Raji (cell line): ENCODE data around the gene AXL.

Source experiments
- POLR2A ChIP-seq: IDR thresholded peaks from 2 replicates; pipeline ENCODE4 v1.6.1; 2011; ENCODE audit warnings: low read depth, low read length, control low read depth; ENCODE audit not compliant: insufficient read depth

Gene AXL

DNA sequence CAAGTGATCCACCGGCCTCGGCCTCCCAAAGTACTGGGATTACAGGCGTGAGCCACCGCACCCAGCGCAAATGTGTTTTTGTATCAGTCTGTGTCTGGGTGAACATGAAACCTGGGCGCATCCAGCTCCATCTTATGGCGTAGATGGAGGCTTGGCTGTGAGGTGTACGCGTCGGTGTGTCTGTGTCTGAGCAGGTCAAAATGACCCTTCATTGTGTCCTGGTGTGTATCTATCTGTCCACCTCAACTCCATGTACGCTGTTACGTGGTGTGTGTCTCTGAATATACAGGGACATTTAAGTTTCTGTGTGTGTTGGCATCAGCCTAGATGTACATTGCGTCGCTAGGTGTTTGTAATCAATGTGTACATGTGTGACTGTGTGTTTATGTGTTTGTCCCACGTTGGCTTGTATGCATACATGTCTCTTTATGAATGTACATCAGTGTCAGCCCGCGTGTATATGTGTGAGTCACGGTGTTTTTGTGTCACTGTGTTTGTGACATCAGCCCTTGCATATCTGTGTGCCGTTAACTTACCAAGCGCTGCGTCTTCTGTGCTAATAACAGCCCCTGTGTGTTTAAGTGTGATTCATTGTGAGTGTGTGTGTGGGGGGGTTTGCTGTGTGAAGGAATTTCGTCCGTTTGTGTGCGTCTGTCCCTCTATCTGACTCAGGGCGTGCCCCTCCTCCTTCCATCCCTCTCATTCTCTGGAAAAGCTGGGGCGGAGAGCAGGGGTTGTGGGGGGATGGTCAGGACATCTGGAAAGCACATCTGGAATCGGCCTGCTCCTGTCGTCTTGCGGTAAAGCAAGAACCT, 6.4 kb downstream of the AXL start:
- TF ChIP-seq POLR2A = no peak

DNA sequence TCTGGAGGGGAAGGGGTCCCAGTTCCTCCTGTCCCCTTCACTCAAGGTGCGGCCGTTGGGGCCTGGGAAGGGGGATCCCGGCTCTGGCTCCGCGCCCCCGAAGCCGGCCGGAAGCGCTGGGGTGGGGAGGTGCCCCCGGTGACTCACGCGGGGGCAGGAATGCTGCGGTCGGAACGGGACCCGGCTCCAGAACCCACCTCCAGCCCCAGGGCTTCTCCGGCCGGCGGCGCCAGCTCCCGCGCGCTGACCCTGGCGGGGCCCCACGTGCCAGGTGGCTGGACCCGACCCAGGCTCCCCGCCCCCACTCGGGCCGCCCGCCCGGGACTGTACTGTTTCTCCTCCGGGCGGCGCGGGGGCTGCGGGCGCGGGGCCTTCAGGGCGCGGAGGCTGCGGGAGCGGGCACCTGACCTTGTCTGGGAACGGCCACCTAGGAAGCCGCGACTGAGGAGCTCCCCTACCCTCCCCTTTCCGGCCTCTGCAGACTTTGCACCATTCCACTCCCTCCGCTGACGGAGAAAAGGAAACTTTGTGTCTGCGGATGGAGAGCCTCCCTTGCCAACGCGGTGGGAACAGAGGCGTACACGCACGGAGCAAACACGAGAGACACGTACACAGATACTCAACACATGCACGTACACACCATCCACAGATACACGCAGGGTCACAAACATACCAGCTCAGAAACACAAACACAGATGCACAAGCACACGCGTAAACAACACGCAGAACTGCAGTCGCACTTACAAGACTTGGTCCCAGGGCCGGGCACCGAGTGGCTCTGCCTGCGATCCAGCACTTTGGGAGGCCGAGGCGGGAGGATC, 7.2 kb downstream of the AXL start:
- no peak for TF ChIP-seq POLR2A

DNA sequence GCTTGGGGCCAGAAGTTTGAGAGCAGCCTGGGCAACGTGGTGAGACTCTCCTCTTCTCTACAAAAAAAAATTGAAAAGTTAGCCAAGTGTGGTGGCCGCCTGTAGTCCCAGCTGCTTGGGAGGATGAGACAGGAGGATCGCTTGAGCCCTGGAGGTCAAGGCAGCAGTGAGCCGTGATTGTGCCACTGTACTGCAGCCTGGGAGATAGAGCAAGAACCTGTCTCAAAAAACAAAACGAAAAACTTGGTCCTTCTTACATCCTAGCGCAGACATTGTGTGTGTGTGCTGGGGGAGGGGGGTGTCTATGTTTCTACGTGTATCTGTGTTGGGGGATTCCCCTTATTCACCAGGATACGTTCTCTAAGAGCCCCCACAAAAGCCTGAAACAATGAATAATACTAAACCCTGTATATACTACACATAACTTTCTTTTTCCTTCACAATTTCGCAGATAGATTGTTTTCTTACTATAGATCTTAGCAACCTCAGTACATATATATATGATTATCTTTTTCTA, 7.9 kb downstream of the AXL start:
- no peak for TF ChIP-seq POLR2A

DNA sequence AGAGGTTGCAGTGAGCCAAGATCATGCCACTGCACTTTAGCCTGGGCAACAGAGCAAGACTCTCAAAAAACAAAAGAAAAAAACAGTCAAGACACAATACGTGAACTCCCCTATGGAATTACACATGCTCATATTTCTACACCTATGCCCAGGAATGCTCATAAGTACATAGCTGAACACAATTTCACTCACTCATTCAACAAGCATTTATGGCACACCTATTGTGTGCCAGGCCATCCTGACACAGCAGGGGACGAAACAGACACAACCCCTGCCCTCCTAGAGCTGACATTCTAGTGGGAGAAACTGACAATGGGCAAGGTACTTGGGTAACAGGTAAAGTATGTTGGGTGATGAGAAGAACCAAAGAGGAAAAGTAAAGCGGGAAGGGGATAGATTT, 9.5 kb downstream of the AXL start:
- TF ChIP-seq POLR2A = no peak

DNA sequence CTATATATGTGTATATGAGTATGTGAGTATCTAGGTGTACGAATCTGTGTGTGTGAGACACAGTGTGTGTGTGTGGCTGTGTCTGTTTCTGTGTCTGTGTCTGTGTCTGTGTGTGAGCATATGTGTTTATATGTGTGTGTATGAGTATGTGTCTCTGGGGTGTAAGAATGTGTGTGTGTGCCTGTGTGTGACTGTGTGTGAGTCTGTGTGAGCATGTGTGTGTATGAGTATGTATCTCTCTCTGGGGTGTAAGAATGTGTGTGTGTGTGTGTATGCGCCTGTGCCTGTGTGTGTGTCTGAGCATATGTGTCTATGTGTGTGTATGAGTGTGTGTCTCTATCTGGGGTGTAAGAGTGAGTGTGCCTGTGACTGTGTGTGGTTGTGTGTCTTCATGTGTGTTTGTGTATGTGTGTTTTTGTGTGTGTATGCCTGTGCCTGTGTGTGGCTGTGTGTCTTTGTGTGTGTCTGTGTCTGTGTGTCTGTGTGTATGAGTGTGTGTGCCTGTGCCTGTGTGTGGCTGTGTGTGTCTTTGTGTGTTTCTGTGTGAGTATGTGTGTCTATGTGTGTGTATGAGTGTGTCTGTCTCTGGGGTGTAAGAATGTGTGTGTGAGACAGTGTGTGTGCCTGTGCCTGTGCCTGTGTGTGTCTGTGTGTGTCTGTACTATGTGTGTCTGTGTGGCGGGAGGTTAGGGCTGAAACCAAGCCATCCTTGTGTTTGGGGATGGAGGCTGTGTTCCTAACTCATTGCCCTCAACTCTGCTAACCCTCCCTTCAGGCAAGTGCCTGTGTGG, 11.2 kb downstream of the AXL start:
- TF ChIP-seq POLR2A = no peak

DNA sequence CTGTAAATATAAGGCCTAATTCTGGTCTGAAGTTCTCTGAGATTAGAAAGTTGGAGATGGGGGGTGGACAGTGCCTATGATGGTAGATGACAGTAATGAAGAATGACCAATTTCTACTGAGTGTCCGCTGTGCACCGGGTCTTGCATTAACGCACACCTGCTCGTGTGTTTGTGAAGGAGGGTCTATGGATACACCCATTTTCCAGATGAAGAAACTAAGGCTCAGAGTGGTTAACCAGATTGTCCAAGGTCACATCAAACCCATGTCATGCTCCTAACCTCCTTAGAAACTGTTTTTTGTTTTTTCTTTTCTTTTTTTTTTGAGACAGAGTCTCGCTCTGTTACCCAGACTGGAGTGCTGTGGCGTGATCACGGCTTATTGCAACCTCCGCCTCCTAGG, 13.7 kb downstream of the AXL start:
- no peak for TF ChIP-seq POLR2A

DNA sequence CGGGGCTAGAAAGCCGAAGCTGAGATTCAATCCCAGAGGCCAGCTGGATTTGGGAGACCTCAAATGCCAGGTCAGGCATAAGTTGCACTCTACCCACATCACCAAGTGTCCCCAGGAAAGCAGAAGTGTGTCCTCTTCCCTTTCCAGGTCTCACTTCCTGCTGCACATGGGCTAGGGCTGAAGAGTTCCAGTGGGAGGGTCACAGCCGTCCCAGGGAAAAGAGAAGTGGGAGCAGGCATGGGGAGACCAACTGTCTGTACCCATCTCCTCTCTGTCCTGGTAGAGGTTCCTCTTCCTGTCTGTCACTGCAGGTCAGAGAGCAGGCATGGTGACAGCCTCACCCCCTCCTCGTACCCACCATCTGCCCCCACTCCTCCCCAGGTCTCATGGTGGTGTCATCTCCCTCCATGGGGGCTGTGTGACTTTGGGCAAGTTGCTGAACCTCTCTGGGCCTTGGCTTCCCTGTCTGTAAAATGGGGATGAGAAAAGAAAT, 14.8 kb downstream of the AXL start:
- TF ChIP-seq POLR2A = no peak

DNA sequence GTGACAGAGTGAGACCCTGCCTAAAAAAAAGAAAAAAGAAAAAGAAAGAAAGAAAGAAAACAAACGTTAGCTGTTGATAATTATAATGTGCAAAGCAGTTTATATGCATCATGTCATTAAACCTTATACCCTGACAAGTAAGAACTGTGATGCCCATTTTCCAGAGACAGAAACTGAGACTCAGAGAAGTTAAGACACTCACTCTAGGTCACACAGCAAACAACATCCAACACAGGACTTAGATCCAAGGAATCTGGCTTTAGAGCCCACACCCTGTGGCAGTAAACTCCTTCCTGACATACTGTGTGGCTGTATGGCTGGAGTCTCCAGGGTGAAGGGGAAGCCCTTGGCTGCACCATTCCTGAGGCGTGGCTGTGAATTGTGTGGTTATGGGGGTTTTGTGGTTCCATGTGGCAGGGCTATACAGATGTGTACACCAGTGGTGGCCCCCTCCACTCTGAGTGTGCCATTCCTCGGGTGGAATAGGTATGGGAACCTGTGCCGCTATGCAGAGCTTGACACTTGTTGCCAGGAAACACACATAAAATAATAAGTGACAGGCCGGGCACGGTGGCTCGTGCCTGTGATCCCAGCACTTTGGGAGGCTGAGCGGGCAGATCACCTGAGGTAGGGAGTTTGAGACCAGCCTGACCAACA, 15.6 kb downstream of the AXL start:
- no peak for TF ChIP-seq POLR2A

DNA sequence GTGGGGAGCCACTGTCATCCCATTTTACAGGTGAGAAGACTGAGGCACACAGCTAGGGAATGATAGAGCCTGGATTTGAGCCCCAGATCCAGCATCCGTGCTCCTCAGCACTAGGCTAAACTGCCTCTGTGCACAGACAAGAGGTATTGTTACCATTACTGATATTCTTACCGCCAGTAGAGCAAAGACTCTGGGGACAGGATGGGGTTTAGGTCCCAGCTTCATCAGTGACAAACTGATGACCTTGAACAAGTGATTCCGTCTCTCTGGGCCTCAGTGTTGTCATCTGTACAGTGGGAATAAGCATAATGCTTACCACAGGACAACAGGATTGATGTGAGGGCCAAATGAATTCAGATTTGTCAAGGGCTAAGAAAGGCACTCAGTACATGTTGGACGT, 16.5 kb downstream of the AXL start:
- TF ChIP-seq POLR2A = no peak

DNA sequence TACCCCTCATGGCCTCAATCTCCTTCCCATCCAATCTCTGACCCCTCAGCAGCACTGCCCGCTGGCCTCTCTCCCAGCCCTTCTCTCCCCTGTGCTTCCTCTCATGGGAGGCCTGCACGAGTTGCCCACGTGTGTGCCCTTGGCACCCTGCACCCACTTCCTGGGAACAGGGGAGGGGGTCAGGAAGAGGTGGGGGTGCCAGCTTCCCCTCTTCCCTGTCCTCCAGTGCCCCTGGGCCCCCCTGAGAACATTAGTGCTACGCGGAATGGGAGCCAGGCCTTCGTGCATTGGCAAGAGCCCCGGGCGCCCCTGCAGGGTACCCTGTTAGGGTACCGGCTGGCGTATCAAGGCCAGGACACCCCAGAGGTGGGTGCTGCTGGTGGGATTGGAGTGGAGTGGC, 19.2 kb downstream of the AXL start:
- TF ChIP-seq POLR2A = no peak

DNA sequence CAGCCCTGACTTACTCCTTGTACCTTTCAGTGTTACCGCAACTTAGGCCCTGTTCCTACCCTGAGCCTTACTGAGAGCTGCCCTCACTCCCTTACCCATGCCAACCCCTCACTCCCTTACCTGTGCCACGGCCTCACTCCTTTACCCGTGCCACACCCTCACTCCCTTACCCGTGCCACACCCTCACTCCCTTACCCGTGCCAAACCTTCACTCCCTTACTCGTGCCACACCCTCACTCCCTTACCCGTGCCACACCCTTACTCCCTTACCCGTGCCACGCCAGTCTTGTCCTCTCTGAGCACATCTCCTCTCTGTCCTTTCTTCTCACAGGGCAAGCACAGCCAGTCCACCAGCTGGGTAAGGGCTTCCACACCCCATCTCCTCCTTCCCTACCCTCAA, 20.3 kb downstream of the AXL start:
- TF ChIP-seq POLR2A = no peak

DNA sequence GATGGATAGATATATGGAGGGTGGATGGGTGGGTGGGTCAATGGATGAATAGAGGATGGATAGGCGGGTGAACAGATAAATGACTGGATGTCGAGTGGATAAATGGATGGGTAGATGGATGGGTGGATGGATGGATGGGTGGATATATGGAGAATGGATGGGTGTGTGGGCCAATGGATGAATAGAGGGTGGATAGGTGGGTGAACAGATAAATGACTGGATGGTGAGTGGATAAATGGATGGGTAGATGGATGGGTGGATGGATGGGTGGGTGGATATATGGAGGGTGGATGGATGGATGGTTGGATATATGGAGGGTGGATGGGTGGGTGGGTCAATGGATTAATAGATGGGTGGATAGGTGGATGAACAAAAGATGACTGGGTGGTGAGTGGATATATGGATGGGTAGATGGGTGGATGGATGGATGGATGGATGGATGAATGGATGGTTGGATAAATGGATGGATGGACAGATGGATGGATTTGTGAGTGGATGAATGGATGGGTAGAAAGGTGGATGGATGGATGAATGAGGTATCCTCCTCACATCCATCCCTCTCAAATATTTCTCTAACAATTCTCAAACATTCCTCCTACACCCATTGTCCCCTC, 21.0 kb downstream of the AXL start:
- TF ChIP-seq POLR2A = no peak

DNA sequence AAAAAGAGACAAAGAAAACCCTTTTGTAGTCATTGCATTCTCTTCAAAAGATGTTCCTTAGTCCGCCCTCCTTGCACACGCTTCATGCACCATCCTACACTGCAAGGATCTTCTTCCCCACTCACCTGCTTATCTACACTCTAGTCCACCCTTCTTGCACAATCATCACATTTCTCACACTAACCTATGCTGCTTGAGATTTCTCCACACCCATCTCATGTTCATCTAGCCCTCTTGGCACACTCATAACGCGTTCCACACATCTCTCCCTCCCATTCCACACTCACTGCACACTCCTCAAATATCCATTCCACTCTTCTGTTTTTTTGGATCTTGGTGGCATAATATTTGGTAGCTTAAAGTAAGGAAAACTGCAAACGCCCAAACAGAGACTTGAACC, 22.8 kb downstream of the AXL start:
- no peak for TF ChIP-seq POLR2A

DNA sequence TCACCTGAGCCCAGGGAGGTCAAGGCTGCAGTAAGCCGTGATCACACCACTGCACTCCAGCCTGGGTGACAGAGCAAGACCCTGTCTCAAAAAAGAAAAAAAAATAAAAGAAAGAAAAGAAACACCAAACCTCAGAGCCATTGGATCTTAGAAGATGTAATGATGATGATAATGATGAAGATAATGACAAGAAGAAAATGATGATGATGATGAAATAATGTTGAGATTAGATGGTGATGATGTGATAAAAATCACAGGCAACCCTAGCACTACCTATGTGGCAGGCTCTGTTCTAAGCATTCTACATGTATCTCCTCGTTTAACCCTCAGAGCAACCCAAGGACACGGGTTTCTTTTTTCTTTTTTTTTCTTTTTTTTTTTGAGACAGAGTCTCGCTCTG, 25.1 kb downstream of the AXL start:
- no peak for TF ChIP-seq POLR2A
